ENCODE results near the gene ELOA. TPM values are rescaled to one million over a fixed set of nuclear protein-coding genes. Genes with fewer than 3 reads are reported as not detected.
A peak's percentile ranks its signal among the peaks of the same experiment; 100 is the strongest.

Gene ELOA
- total and polyA plus RNA-seq, 2 donors (not counting 1 experiment from before 2014, with no cell fraction given) = 12.9 to 56.6 TPM

DNA sequence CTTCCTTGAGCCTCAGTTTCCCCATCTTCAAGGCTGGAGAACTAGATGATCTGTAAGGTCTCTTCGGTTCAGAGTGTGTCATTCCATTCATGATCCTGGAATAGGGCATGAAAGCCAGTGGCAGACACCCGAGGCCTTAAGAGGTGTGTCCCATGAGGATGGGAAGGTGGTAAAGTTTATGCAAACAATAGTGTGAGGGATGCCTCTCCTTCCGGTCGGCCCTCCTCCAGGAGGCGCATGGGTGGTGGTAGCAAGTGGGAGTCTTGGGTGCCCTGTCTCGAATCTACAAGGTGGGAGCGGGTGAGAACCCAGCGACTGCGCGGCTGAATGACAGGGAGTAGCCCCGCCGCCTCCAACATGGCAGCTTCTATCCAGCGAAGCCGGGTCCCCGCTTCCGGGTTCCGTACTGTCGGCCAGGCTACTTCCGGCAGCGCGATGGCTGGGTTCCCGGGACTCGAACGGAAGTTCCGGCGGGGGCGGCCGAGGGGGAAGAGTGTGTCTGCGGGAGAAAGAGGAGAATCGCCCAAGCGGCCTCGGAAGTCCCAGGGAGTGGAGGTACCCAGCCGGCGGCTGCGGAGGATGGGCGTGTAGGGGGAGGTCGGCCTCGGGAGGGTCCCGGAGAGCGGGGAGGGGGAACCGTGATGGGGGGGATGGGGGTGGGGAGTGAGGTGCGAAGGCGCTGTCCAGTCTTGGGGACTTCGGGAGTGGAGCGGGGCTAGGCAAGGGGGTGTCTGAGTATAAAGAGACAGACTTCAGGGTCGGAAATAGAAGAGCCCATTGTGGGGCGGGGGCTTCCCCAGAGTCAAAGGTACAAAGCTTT, 47.6 kb downstream of the ELOA start, which contains the start of gene LYPLA2:
LYPLA2 (plus strand) TSS at position 450 of the 820 bp plus-strand sequence. CDS start 1,538 bp downstream, outside the sequence.
- peak within 1 kb of the TSS; percentile 83 for H3K4me2 ChIP-seq (replicated peaks; ENCODE audit: low read depth, low read length, poor library complexity, severe bottlenecking)
- H3K4me1 ChIP-seq (ENCODE audit: control insufficient read depth in 2 of 2, insufficient read depth in 2 of 2, low read length in 2 of 2) = peaks cover 11 to 21% of the 10 kb centered on the region in 2 donors
- intact Hi-C loops (cut with micrococcal nuclease) = loop anchor here (1.0 kb wide), 2 partner anchors 9 to 13 kb away; partner anchors contain the start of genes GALE and PITHD1
- ChIA-PET CTCF (interaction anchor here (0.8 to 2.9 kb wide), 4 partner anchors 13 to 126 kb away, joined by 3 to 10 read pairs (median 4); partner anchors contain the start of gene PITHD1), POLR2A (interaction anchor here (0.6 to 1.9 kb wide), 7 partner anchors 10 to 237 kb away, joined by 3 to 9 read pairs (median 7); partner anchors contain the start of genes CNR2, GALE, HMGCL and PITHD1)
- ATAC-seq (ENCODE audit: low read depth) (peak; percentile 91), DNase-seq (peak; percentile 89)
- H3K27me3 Mint-ChIP-seq = no peaks in the 10 kb centered on the region
- H3K4me3 Mint-ChIP-seq = peak within 1 kb of the TSS; percentile 98
- peak within 1 kb of the TSS; percentile 69 to 81 for H3K27ac ChIP-seq (ENCODE audit: low read length in 2 of 2)
- TF ChIP-seq EZH2 (IDR thresholded peaks at IDR 0.05; ENCODE audit: borderline replicate concordance, insufficient read depth, low read depth, low read length, poor library complexity, severe bottlenecking) = no peak
- TF ChIP-seq, protein P1, sequence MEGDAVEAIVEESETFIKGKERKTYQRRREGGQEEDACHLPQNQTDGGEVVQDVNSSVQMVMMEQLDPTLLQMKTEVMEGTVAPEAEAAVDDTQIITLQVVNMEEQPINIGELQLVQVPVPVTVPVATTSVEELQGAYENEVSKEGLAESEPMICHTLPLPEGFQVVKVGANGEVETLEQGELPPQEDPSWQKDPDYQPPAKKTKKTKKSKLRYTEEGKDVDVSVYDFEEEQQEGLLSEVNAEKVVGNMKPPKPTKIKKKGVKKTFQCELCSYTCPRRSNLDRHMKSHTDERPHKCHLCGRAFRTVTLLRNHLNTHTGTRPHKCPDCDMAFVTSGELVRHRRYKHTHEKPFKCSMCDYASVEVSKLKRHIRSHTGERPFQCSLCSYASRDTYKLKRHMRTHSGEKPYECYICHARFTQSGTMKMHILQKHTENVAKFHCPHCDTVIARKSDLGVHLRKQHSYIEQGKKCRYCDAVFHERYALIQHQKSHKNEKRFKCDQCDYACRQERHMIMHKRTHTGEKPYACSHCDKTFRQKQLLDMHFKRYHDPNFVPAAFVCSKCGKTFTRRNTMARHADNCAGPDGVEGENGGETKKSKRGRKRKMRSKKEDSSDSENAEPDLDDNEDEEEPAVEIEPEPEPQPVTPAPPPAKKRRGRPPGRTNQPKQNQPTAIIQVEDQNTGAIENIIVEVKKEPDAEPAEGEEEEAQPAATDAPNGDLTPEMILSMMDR (IDR thresholded peaks at IDR 0.05) = no peak
- no peaks in the 10 kb centered on the region for H3K27me3 ChIP-seq (replicated peaks in 1 of 4; ENCODE audit: control extremely low read depth in 1 of 4, control insufficient read depth in 3 of 4, insufficient read depth in 4 of 4, low read length in 3 of 4)
- H3K4me1 Mint-ChIP-seq = peaks cover 21% of the 10 kb centered on the region
- H3K9me3 ChIP-seq (ENCODE audit: control extremely low read depth in 1 of 3, control insufficient read depth in 2 of 3, insufficient read depth in 1 of 3, low read length in 2 of 3) = no peaks in the 10 kb centered on the region
- H3K27ac Mint-ChIP-seq = peak within 1 kb of the TSS; percentile 97
- peaks cover 19% of the 10 kb centered on the region for H3K79me2 ChIP-seq (ENCODE audit: control insufficient read depth, insufficient read depth, low read length)
- H4K20me1 ChIP-seq (ENCODE audit: control insufficient read depth, insufficient read depth, low read length, poor library complexity, severe bottlenecking) = no peaks in the 10 kb centered on the region
- WGBS (ENCODE audit: insufficient coverage) = 1% methylated on average over 44 of the region's 47 CpGs
- H3K4me3 ChIP-seq (ENCODE audit: control extremely low read depth in 1 of 5, extremely low read depth in 1 of 5, insufficient read depth in 1 of 5, low read depth in 2 of 5, low read length in 4 of 5) = peak within 1 kb of the TSS; percentile 70 to 94 (median 88)
- H3K9ac ChIP-seq (ENCODE audit: low read length) = peak within 1 kb of the TSS; percentile 80
- no peaks in the 10 kb centered on the region for H3K9me3 Mint-ChIP-seq (ENCODE audit: insufficient read depth)
- peaks cover 0 to 36% of the 10 kb centered on the region in 2 experiments for H3K36me3 ChIP-seq (replicated peaks in 1 of 2; ENCODE audit: control extremely low read depth in 1 of 2, control insufficient read depth in 1 of 2, extremely low read depth in 1 of 2, insufficient read depth in 2 of 2, low read length in 1 of 2)
- peak within 1 kb of the TSS; percentile 95 for H2AFZ ChIP-seq (ENCODE audit: insufficient read depth, low read depth, low read length, poor library complexity, severe bottlenecking)
